HEK293T (cell line): ENCODE measurements around the gene GPR137B.

Source experiments
- CTBP1 ChIP-seq: fragments of 450-650 bp; IDR thresholded peaks from 2 replicates; pipeline ENCODE4 v1.6.1; 2016; ENCODE audit warnings: borderline replicate concordance
- ELF4 ChIP-seq: fragments of 450-650 bp; IDR thresholded peaks from 2 replicates; pipeline ENCODE4 v1.6.1; 2017; ENCODE audit warnings: antibody characterized with exemption
- FOXA1 ChIP-seq: fragments of 450-650 bp; IDR thresholded peaks from 2 replicates; pipeline ENCODE4 v1.6.1; 2016; ENCODE audit warnings: mild to moderate bottlenecking
- NFRKB ChIP-seq: fragments of 450-650 bp; IDR thresholded peaks from 2 replicates; pipeline ENCODE4 v1.6.1; 2016; ENCODE audit warnings: mild to moderate bottlenecking, moderate library complexity
- SP1 ChIP-seq: fragments of 450-650 bp; IDR thresholded peaks from 2 replicates; pipeline ENCODE4 v1.6.1; 2017
- TARDBP ChIP-seq: fragments of 450-650 bp; IDR thresholded peaks from 2 replicates; pipeline ENCODE4 v1.6.1; 2016

- TF ChIP-seq FOXA1 (no peak), ELF4 (no peak), TARDBP (no peak), SP1 (no peak), CTBP1 (no peak), NFRKB (no peak)
Observed at GRCh38 chr1:236127045-236127444, 15.3 kb upstream of the GPR137B start.
